Activated CD4-positive, alpha-beta T cell treated with anti-CD3 and anti-CD28 coated beads, Interleukin-10, Interleukin-2, amounts not matched to agents 100 ng/mL and 50 ng/mL, durations not matched to agents 16 hours and 8 hours (primary cell): ENCODE results near the gene GAB1.

ENCODE experiments used
- DNase-seq: peaks from one replicate; pipeline ENCODE4 v3.0.0-alpha.2; 2020

The GAB1 gene

GRCh38 chr4:143336781-143337599, at the start of gene GAB1:
Gene GAB1 (plus strand): TSS chr4:143336876. CDS start chr4:143337189, 313 bp downstream.
- DNase-seq = peak; percentile 50

DNA sequence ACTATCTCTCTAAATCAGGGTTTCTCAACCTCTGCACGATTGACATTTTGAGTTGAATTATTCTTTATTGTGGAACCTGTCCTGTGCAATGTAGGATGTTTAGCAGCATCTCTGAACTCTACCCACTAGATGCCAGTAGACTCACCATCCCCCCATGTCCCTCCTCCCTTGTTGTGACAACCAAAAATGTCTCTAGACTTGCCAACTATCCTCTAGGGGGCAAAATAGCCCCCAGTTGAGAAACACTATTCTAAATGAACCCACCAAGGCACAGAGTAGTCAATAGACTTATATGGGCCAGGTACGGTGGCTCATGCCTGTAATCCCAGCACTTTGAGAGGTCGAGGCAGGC, 49.1 kb upstream of the GAB1 start:
- DNase-seq = no peak

DNA sequence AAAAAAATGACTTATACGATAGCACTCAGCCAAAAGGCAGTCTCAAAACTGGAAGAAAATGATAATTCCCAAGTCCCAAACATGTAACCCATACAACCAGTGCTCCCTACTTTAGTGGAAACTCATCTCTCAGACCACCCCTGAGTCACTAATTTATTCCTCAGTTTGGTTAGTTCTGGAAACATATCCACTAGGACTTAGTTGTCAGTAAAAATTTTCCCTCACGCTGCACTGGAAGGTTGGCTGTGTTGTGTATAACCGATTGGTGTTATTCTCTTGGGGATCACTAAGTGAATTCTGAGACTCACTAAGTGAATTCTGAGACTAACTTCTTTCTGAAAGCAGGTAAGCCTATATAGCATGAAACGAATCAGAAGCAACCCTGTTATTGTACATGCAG, 48.5 kb upstream of the GAB1 start:
- no peak for DNase-seq

DNA sequence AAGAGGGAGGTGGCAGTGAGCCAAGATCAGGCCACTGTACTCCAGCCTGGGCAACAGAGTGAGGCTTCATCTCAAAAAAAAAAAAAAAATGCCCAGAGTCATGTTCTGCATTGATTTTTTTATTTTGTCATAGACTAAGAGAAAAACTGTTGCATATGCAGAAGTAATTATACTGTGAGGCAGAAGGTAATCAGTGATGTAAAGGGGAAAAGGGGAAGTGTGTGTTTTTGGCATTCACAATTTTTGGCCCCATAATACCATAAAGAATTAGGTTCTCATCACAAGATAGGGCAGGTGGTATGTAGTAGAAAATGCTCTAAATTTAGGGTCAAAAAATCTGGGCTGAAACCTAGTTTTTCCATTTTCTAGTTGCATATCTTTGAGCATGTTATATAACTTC, 47.3 kb upstream of the GAB1 start:
- DNase-seq = no peak

- no peak for DNase-seq
Measured at GRCh38 chr4:143291314-143291713, 45.4 kb upstream of the GAB1 start.

GRCh38 chr4:143292858-143293257, 43.8 kb upstream of the GAB1 start:
- no peak for DNase-seq

DNA sequence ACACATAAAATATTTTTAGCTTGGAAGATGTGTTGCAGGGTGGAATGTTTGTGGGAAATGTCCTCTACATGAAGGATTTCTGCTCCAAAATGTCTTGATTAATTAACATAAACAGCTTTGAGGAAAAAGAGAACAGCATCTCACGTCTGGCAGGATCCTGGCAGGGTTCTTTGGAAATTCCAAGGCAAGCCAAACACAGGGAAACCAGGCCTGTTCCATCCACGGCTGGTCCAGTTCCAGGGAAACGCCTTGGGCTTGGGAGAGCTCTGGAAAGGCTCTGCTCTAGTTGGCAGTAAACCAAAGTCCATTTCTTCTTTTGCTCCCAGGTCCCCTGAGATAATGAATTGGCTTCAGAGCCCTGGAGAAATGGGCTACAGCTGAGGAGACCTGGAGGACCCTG, 42.4 kb upstream of the GAB1 start:
- DNase-seq = no peak

DNA sequence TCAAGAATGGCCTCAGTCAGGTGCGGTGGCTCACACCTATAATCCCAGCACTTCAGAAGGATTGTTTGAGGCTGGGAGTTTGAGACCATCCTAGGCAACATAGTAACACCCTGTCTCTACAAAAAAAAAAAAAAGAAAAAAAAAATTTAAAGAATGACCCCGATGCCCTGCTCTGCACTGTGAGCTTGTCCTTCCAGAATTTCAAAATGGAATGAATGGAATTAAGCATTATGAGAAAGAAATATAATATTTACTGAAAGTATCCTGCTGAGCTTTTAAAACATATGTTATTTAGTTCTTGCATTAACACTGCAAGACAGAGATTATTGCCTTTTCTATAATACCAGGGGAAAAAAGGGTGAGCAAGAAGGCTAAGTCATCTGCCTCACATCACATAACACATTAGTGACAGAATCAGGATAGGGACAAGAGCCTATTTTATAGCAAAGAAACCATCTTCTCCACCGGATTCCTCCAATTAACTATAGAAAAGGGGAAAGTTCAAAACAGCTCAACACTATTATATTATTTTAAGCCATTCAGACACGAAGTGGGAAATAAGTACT, 41.9 kb upstream of the GAB1 start:
- no peak for DNase-seq

- DNase-seq = no peak
Measured at GRCh38 chr4:143296397-143297067, 40.1 kb upstream of the GAB1 start.

- no peak for DNase-seq
Measured at GRCh38 chr4:143300860-143301259, 35.8 kb upstream of the GAB1 start.

- DNase-seq = no peak
Measured at GRCh38 chr4:143302536-143302935, 34.1 kb upstream of the GAB1 start.

DNA sequence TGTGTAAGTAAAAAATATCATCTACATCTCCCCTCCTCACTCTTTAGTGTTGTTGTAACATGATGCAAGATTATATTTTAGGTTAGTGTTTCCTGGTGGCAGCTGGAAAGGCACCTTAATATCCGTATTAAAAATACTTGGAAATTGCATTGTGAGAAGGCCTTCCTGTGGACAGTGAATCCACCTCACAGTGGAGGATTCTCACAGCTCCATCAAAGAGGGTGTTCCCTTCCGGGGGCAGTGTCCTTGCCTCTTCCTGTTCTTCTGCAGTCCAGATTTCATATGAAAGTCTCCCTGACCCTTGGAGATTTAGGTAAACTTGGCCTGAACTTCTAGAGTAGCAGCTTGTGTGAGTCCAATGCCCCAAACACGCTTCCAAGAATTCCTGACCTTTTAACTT, 29.9 kb upstream of the GAB1 start:
- DNase-seq = no peak

DNA sequence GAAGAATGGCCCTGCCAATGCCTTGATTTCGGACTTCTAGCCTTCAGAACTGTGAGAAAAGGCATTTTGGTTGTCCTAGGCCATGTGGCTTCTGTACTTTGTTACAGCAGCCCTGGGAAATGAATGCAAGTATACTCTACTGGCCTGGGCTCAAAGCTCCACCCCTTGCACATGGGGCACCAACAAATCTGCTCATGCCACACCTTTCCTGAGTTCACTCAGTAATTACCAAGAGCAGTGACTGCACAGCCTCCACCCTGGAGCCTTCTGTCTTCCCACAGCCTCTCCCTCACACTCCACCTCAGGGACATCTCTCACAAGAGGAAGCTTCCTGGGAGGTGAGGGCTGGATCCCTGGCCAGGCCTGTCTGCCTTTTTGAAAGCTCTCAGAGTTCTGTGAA, 29.1 kb upstream of the GAB1 start:
- no peak for DNase-seq

GRCh38 chr4:143308377-143308776, 28.3 kb upstream of the GAB1 start:
- DNase-seq = no peak

DNA sequence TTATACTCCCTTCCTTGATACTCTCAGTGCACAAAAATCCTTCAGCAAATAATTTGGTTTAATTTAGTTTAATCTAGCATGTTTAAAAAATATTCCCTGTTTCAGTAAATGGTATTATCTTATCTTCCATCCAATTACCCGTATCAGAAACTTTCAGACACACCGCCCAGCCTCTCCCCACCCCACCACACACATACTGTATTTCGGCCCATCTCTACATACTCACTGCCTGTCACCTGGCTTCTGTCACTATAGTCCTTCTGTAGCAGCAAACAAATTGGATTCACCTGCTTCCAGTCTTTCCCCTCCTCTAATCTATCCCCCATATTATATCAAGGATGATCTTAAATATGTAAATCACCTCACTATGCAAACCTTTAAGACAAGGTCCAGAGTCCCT, 24.8 kb upstream of the GAB1 start:
- DNase-seq = no peak

- no peak for DNase-seq
Measured at GRCh38 chr4:143313521-143313920, 23.2 kb upstream of the GAB1 start.

GRCh38 chr4:143313996-143314395, 22.7 kb upstream of the GAB1 start:
- no peak for DNase-seq

GRCh38 chr4:143320113-143320512, 16.6 kb upstream of the GAB1 start:
- no peak for DNase-seq

DNA sequence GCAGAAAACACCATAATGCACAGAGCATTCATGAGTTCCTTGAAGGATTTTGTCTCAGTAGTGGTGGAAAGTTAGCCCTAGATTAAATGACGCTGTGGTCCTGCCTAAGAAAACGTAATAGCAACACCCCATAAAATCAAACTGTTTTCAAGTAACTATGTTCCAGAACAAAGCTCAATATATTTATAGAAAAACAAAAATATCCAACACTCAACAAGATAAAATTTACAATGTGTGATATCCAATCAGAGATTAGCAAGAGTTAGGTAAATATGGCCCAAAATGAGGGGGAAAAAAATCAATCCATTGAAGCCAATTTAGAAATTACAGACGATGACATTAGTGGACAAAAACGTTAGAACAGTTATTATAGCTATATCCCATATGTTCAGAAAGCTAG, 9.9 kb upstream of the GAB1 start:
- no peak for DNase-seq

DNA sequence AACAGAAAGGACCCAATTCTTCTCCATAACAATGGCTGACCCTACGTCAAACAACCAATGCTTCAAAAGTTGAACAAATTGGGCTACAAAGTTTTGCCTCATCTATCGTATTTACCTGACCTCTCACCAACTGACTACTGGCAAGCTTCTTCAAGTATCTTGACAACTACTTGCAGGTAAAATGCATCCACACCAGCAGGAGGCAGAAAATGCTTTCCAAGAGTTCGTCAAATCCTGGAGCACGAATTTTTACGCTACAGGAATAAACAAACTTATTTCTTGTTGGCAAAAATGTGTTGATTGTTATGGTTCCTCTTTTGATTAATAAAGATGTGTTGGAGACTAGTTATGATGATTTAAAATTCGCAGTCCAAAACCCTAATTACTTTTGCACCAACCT, 6.7 kb upstream of the GAB1 start:
- DNase-seq = no peak

DNA sequence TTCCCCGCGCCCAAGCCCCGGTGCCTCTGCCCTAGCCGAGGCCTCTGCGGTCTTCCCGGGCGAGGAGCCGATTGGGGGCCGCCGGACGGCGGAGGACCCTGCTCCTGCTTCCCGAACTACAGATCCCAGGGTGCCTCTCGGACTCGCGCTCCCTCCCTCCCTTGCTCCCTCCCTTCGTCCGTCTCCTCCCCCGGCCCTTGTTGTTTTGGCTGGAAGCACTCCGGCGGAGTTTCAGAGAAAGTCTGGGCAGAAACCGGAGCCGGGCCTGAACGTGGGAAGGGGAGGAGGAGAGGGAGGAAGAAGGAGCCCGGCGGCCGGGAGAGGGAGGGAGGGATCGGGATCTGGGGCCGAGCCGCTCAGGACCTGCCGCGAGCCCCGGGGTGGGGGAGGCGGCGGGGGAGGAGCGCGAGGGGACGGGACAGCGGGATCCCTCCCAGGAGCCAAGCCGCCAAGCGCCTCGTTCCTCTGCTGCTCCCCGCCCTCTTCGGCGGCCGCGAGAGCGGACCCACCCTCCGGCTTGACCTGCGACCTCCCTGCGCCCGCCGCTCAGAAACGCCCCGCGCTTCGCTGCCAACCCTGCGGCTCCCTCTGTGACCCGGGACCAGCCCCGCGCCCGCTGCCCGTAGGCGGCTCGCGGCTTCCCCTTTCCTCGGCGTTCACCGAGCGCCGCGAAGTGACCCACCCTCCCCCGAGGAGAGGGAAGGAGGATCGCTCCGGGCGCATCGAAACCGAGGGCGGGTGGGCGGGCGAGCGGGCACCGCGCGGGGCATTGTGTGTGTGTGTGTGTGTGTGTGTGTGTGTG, 496 bp upstream of the GAB1 start:
- peak; percentile 38 for DNase-seq

DNA sequence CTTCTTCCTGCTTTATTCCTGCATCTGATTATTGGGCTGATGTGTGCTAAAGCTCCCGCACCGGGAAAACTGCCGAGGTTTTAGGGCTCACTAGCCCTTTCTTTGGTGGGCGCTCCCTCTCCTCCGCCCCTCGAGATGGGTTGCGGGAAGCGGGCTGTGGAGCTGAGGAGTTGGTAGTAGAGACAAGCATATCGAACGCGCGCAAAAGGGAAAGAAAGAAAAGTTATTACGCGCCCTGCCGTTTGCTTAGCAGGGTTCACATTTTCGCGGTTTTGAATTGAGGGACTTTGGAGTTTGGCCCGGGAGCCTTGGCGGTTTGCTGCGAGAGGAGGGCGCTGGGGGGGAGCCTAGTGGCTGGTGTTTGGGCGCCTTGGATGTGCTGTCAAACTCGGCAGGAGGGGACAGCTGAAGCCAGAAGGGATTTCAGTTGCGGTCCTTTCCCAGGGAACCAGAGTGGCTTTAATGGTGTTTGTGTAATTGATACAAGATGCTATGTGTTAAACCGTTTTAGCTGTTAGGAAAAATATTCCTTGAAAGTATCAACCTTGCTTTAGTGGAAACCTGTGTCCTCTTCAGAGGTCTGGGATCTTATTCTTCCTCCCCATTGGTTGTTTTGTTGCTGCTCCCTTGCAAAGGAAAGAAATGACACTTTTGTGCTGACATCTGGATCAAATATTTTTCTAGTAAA, 1.1 kb downstream of the GAB1 start:
- DNase-seq = no peak

- DNase-seq = no peak
Measured at GRCh38 chr4:143338313-143338712, 1.6 kb downstream of the GAB1 start.
